DND-41 (cell line): ENCODE data around the gene FAM89A.

Experiments used
- EZH2 ChIP-seq: IDR thresholded peaks from 3 replicates; pipeline ENCODE4 v1.6.1; 2012; ENCODE audit warnings: borderline replicate concordance, low read depth, mild to moderate bottlenecking, moderate library complexity, low read length, inconsistent platforms; ENCODE audit not compliant: severe bottlenecking
- TF ChIP-seq, protein P1 (sequence below): IDR thresholded peaks from 2 replicates; pipeline ENCODE4 v1.5.1; 2012; ENCODE audit warnings: borderline replicate concordance, low read length, moderate library complexity, mild to moderate bottlenecking; ENCODE audit not compliant: poor library complexity, severe bottlenecking; ENCODE audit errors: extremely low read depth

DNA sequence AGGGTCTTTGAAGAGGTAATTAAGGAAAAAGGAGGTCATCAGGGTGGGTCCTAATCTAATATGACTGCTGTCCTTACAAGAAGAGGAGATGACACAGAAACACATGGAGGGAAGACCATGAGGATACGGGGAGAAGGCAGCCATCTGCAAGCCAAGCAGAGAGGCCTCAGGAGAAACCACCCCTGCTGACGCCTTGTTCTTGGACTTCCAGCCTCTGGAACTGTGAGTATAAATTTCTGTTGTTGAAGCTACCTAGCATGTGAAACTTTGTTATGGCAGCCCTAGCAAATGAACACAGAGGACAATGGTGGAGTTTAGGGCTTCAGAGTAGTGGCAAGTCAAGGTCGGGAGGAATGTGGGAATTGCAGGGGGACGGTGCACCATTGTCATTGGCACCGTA, 36.7 kb upstream of the FAM89A start:
- TF ChIP-seq, protein P1, sequence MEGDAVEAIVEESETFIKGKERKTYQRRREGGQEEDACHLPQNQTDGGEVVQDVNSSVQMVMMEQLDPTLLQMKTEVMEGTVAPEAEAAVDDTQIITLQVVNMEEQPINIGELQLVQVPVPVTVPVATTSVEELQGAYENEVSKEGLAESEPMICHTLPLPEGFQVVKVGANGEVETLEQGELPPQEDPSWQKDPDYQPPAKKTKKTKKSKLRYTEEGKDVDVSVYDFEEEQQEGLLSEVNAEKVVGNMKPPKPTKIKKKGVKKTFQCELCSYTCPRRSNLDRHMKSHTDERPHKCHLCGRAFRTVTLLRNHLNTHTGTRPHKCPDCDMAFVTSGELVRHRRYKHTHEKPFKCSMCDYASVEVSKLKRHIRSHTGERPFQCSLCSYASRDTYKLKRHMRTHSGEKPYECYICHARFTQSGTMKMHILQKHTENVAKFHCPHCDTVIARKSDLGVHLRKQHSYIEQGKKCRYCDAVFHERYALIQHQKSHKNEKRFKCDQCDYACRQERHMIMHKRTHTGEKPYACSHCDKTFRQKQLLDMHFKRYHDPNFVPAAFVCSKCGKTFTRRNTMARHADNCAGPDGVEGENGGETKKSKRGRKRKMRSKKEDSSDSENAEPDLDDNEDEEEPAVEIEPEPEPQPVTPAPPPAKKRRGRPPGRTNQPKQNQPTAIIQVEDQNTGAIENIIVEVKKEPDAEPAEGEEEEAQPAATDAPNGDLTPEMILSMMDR: no peak
- TF ChIP-seq EZH2: no peak
